Astrocyte of the cerebellum (primary cell): Measurements from ENCODE around the gene TRDN.
"Not testable (repeated sequence)": the region's sequence is repeated elsewhere in the genome, so short reads cannot be mapped to it uniquely, and the experiment has no call there.

ENCODE experiments used
- DNase-seq: peaks from one replicate; pipeline ENCODE4 v3.0.0-alpha.2; 2011; ENCODE audit warnings: low read depth
- H3K4me3 ChIP-seq: 2 replicates; pipeline ENCODE4 v1.5.1; 2011; ENCODE audit warnings: mild to moderate bottlenecking, low read depth, low read length, moderate library complexity
- CTCF ChIP-seq: IDR thresholded peaks from 2 replicates; pipeline ENCODE4 v1.5.1; 2012; ENCODE audit warnings: low read length, low read depth, moderate library complexity, mild to moderate bottlenecking; ENCODE audit errors: missing control alignments
- in situ Hi-C: cut with HindIII; loops from 2 replicates; pipeline ENCODE4 v1.10.0; 2017; ENCODE audit warnings: low sequenced_read_pairs

TRDN gene

DNA sequence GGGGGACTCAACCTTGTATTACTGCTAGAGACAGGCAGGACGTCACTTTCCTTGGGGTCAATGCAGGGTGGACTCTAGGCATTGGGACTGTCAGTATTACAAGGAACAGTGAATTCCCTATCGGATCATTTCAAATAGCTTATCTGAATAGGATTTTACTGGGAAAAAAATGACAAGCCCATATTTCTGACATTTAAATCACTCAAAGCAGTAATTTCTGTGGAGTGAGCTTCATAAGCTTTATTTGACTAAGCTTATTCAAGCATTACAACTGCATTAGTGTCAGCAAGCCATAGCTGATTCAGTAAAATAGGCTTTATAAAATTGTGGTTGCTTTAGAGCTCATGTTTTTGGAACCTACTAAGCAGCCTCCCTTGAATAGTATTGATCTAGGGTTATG is 44.3 kb downstream of the TRDN start:
- in situ Hi-C loops = no loop called here
- TF ChIP-seq CTCF = no peak
- no peak overlapping the region for H3K4me3 ChIP-seq
- DNase-seq = no peak

- DNase-seq = no peak
- no peak for TF ChIP-seq CTCF
- no peak overlapping the region for H3K4me3 ChIP-seq
- in situ Hi-C loops = no loop called here
These were observed 46.8 kb downstream of the TRDN start for GRCh38 chr6:123589973-123590372.

- no peak for DNase-seq
- no peak overlapping the region for H3K4me3 ChIP-seq
- no peak for TF ChIP-seq CTCF
- in situ Hi-C loops = no loop called here
These were observed 47.4 kb downstream of the TRDN start for GRCh38 chr6:123589317-123589716.

DNA sequence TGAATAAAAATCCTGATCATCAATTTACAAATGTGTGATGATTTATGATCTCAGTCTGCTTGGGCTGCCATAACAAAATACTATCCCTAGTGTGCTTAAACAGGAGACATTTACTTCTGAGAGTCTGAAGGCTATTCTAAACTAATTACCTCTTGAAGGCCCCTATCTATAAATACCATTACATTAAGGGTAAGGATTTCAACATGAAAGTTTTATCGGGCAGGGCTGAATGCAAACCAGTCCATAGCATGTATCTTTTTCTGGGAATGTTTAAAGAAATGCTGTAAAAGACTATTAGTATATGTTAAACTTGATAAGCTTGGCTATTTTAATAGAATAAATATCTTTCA is 48.2 kb downstream of the TRDN start:
- no peak for DNase-seq
- no peak overlapping the region for H3K4me3 ChIP-seq
- in situ Hi-C loops = no loop called here
- TF ChIP-seq CTCF = no peak

DNA sequence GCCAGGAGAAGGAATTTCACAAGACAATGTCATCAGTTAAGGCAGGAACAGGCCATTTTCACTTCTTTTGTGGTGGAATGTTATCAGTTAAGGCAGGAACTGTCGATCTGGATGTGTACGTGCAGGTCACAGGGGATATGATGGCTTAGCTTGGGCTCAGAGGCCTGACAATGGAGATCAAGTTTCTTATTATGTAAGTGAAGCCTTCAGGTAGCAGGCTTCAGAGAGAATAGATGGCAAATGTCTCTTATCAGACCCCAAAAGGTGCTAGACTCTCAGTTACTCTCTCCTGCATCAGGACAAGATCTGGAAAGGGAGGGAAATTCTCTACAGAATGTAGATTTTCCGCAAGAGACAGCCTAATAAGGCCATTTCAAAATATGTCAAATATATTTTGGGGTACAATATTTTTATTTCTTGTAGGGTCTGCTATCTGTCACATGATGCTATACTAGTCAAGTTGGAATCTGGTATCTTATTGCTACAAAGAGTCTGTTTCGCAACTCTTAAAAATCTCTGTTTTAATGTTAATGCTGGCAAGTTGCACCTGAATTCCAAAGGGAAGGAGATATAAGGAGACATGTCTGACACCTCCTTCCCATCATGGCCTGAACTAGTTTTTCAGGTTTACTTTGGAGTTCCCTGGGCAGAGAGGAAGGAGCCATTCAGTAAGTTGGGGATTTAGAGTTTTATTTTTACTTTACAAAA is 48.8 kb downstream of the TRDN start:
- no peak overlapping the region for H3K4me3 ChIP-seq
- DNase-seq = no peak
- TF ChIP-seq CTCF = no peak
- in situ Hi-C loops = no loop called here

- in situ Hi-C loops, DNase-seq: not testable (repeated sequence)
These were observed 49.3 kb downstream of the TRDN start for GRCh38 chr6:123587407-123587806.

GRCh38 chr6:123580331-123580730 is 56.4 kb downstream of the TRDN start:
- H3K4me3 ChIP-seq = no peak overlapping the region
- no peak for TF ChIP-seq CTCF
- in situ Hi-C loops = no loop called here
- no peak for DNase-seq

More at GRCh38 chr6:123587407-123587806, 49.3 kb downstream of the TRDN start:
- not testable (repeated sequence) for H3K4me3 ChIP-seq
